ENCODE measurements around the gene SERPINB6.
A peak's percentile ranks its signal among the peaks of the same experiment; 100 is the strongest.

Gene SERPINB6

GRCh38 chr6:3001773-3002293 lies 30.5 kb upstream of the SERPINB6 start:
- H3K27me3 ChIP-seq (ENCODE audit: low read depth, low read length): no peaks in the 10 kb centered on the region

GRCh38 chr6:3001146-3001772 lies 29.9 kb upstream of the SERPINB6 start:
- Histone ChIP-seq H3K4me1 (ENCODE audit: low read length) (no peaks in the 10 kb centered on the region; the same call in 1 of the 2 replicates), H3K9ac (ENCODE audit: low read length) (no peak overlapping the region), H3K79me2 (ENCODE audit: low read length) (no peaks in the 10 kb centered on the region), H3K36me3 (replicated peaks; ENCODE audit: low read depth, low read length) (no peaks in the 10 kb centered on the region), H3K27me3 (ENCODE audit: low read depth, low read length) (no peaks in the 10 kb centered on the region), H3K9me3 (ENCODE audit: insufficient read depth, low read length) (no peaks in the 10 kb centered on the region), H4K20me1 (ENCODE audit: insufficient read depth, low read length) (no peaks in the 10 kb centered on the region), H2AFZ (ENCODE audit: low read depth, low read length) (no peak overlapping the region), H3K4me2 (ENCODE audit: low read length) (no peak overlapping the region), H3K27ac (ENCODE audit: low read length) (no peak overlapping the region), H3K4me3 (ENCODE audit: low read length) (no peak overlapping the region)
- no peak for TF ChIP-seq EZH2phosphoT487 (IDR thresholded peaks at IDR 0.05; ENCODE audit: low read depth)
- no peak for TF ChIP-seq CTCF (IDR thresholded peaks at IDR 0.05; ENCODE audit: low read depth, low read length)

More at GRCh38 chr6:3001773-3002293, 30.5 kb upstream of the SERPINB6 start:
- peak; percentile 45 for TF ChIP-seq CTCF (IDR thresholded peaks at IDR 0.05; ENCODE audit: low read depth, low read length)
- TF ChIP-seq EZH2phosphoT487 (IDR thresholded peaks at IDR 0.05; ENCODE audit: low read depth): no peak
- Histone ChIP-seq H3K27ac (ENCODE audit: low read length) (no peak overlapping the region), H3K4me2 (ENCODE audit: low read length) (no peak overlapping the region), H3K36me3 (replicated peaks; ENCODE audit: low read depth, low read length) (no peaks in the 10 kb centered on the region), H3K79me2 (ENCODE audit: low read length) (no peaks in the 10 kb centered on the region), H4K20me1 (ENCODE audit: insufficient read depth, low read length) (no peaks in the 10 kb centered on the region), H3K4me1 (ENCODE audit: low read length) (no peaks in the 10 kb centered on the region; the same call in 1 of the 2 replicates), H3K9ac (ENCODE audit: low read length) (no peak overlapping the region), H3K9me3 (ENCODE audit: insufficient read depth, low read length) (no peaks in the 10 kb centered on the region), H2AFZ (ENCODE audit: low read depth, low read length) (no peak overlapping the region), H3K4me3 (ENCODE audit: low read length) (no peak overlapping the region)

GRCh38 chr6:2999618-3000557 lies 28.5 kb upstream of the SERPINB6 start, which contains the start of gene NQO2:
Gene NQO2 (plus strand): TSS chr6:2999894. CDS start chr6:3006553, 6,659 bp downstream.
- H3K36me3 ChIP-seq (replicated peaks; ENCODE audit: low read depth, low read length): no peaks in the 10 kb centered on the region
- no peaks in the 10 kb centered on the region; the same call in 1 of the 2 replicates for H3K4me1 ChIP-seq (ENCODE audit: low read length)
- no peaks in the 10 kb centered on the region for H3K79me2 ChIP-seq (ENCODE audit: low read length)
- H3K4me3 ChIP-seq (ENCODE audit: low read length): peak within 1 kb of the TSS; percentile 98
- H4K20me1 ChIP-seq (ENCODE audit: insufficient read depth, low read length): no peaks in the 10 kb centered on the region
- peak within 1 kb of the TSS; percentile 70; the same call in 1 of the 2 replicates for H2AFZ ChIP-seq (ENCODE audit: low read depth, low read length)
- no peak within 1 kb of the TSS for H3K27ac ChIP-seq (ENCODE audit: low read length)
- no peak for TF ChIP-seq EZH2phosphoT487 (IDR thresholded peaks at IDR 0.05; ENCODE audit: low read depth)
- TF ChIP-seq CTCF (IDR thresholded peaks at IDR 0.05; ENCODE audit: low read depth, low read length): no peak
- peak within 1 kb of the TSS; percentile 78 for H3K9ac ChIP-seq (ENCODE audit: low read length)
- H3K4me2 ChIP-seq (ENCODE audit: low read length): peak within 1 kb of the TSS; percentile 94
- H3K27me3 ChIP-seq (ENCODE audit: low read depth, low read length): 0 out of 2 replicates have a peak, but pooled peaks cover 5% of the 10 kb centered on the region
- no peaks in the 10 kb centered on the region for H3K9me3 ChIP-seq (ENCODE audit: insufficient read depth, low read length)

All from OCI-LY3 (cell line).